GM19193 (cell line): ENCODE results near the gene ZNF644.

Experiments used
- POLR2A ChIP-seq: IDR thresholded peaks from 4 replicates; pipeline ENCODE4 v1.6.1; 2011; ENCODE audit not compliant: insufficient read depth, insufficient read length; ENCODE audit errors: extremely low read depth

The ZNF644 gene

GRCh38 chr1:90922996-90923395 is 98.8 kb downstream of the ZNF644 start:
- TF ChIP-seq POLR2A: no peak

- no peak for TF ChIP-seq POLR2A
These were observed 99.6 kb downstream of the ZNF644 start for GRCh38 chr1:90922202-90922601.

GRCh38 chr1:90919900-90920299 is 101.9 kb downstream of the ZNF644 start:
- TF ChIP-seq POLR2A: no peak

- no peak for TF ChIP-seq POLR2A
These were observed 102.6 kb downstream of the ZNF644 start for GRCh38 chr1:90919190-90919719.

GRCh38 chr1:90911353-90911752 is 110.5 kb downstream of the ZNF644 start:
- TF ChIP-seq POLR2A: no peak

- TF ChIP-seq POLR2A: no peak
These were observed 119.2 kb downstream of the ZNF644 start for GRCh38 chr1:90902672-90903071.

- TF ChIP-seq POLR2A: no peak
These were observed 122.6 kb downstream of the ZNF644 start for GRCh38 chr1:90899263-90899662.

GRCh38 chr1:90882221-90882620 is 139.6 kb downstream of the ZNF644 start:
- no peak for TF ChIP-seq POLR2A

GRCh38 chr1:90881034-90881433 is 140.8 kb downstream of the ZNF644 start:
- TF ChIP-seq POLR2A: no peak

GRCh38 chr1:90879281-90879680 is 142.6 kb downstream of the ZNF644 start:
- TF ChIP-seq POLR2A: no peak

- no peak for TF ChIP-seq POLR2A
These were observed 145.7 kb downstream of the ZNF644 start for GRCh38 chr1:90876101-90876500.
